ENCODE data around the gene RPTOR.

The RPTOR gene

GRCh38 chr17:80886641-80887573 is 342.3 kb downstream of the RPTOR start:
- no peak for DNase-seq

DNA sequence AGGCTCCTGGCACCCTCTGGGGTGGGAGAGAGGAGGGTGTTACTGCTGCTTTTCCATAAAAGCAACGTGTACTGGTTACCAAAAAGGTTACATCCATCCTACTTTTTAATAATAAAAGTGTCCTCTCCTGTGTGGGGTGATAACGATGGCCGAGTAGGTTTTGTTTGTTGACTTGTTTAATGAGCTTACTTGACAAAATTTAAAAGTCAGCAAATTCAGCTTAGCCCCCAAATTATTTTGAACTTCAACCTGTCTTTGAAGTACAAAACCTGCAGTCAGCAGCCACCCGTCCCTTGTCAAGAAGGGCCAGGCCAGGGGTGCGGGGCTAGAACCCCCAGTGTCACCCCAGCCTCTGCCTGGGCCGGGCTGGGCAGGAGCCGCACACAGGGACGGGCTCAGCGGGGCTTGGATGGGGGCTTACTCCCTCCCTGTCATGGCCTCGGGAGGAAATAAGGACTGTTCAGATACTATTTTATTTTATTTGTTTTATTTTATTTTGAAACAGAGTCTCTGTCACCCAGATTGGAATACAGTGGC is 343.1 kb downstream of the RPTOR start:
- no peak for DNase-seq

GRCh38 chr17:80888276-80889160 is 343.9 kb downstream of the RPTOR start:
- DNase-seq: no peak

- no peak for DNase-seq
Observed at GRCh38 chr17:80889231-80890195, 344.9 kb downstream of the RPTOR start.

DNA sequence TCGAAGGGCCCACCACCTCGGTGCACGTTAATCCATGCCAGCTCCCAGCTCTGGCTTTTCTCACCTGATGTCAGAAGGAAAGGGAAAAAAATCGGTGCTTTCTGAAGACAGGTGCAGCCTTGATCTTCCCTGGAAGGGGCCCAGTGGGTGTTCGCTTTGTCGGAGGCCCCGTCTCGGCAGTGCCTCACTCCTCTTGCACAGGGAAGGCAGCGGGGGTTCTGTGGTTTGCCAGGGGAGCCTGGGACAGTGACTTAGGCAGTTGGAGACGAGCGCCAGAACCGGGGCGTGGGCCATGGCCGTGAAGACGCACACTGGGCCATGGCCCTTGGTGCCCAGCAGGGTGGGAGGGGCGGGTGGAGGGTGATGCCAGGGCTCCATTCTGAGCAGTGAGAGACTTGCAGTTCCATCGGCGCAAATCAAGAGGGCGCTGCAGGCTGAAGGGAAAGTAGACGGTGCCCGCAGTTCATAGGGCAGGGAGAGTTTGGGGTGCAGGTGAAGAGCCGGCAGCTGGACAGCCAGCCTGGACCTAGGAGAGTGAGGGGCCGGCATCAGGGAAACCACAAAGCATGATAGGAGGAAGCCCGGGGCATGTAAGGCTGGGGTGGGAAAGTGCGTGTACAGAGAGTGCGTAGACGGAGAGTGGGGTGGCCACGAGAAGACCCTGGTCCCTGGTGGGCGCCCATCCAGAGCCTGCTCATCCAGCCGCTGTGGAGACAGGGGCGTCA is 345.7 kb downstream of the RPTOR start:
- no peak for DNase-seq

DNA sequence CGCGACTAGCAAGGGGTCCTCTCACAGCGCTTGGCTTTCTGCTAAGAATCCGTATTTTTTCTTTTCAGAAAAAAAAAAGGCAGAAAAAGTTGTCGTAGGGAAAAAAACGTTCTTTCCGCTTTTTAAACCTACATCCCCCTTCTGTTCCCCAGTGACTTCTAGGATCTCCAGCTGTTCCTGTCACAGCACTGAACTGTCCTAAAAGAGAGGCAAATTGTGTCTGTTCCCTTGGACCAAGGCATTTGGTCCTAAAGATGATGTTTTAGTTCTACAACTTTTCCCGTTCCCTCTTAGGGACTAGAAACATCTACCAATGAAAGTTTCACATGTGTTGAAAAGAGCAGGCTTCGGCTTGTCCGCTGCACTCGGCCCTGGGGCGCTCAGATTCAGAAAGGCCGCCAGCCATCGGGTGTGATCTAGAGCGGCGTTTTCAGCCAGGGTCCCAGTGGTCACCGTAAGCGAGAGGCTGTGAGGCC is 346.3 kb downstream of the RPTOR start:
- no peak for DNase-seq

- peak; percentile 50 to 63 (median 58) for DNase-seq
Observed at GRCh38 chr17:80891397-80892018, 346.9 kb downstream of the RPTOR start.

- peak; percentile 74 to 80 (median 76) for DNase-seq
Observed at GRCh38 chr17:80892019-80892855, 347.6 kb downstream of the RPTOR start.

- DNase-seq: peak in 3 of 4 experiments; percentile 28 to 45 (median 33)
Observed at GRCh38 chr17:80892900-80893603, 348.4 kb downstream of the RPTOR start.

- DNase-seq: no peak
Observed at GRCh38 chr17:80893604-80894438, 349.2 kb downstream of the RPTOR start.

GRCh38 chr17:80894439-80894721 is 349.7 kb downstream of the RPTOR start:
- DNase-seq: no peak

DNA sequence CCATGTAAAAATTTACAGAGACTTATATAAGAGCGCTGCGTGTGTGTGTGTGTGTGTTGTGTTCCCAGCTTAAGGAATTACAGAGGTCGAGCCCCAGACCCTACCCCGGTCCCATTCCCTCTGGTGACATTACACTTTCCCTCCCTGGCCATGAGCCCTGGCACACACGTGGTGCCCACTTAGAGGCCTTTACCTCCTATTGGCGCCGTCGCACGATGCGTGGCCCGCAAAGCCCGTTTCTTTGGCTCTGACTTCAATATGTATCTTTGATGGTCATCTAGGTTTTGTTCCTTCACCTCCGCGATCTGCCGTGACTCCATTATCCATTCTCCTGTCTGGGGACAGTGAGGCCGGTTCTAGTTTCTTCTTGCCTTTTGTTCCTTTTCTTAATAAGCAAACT is 350.1 kb downstream of the RPTOR start:
- DNase-seq: no peak

DNA sequence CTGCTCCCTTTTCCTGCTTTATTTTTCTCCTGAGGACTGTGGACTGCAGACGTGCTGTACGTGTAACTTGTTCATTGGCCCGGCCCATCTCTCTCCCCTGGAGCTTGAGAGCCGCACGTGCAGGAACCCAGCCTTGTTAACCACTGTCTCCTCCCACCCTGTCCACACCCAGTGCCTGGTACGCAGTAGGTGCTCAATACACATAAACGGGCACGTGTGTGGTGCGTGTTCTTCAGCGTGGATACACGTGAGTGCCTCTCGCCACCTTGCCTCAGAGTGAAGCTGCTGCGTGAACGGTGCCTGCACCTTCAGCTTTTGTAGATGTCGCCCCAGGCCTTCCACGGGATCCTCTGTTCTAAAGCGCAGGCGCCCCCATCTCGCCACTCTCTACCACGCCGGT is 350.7 kb downstream of the RPTOR start:
- no peak for DNase-seq

- DNase-seq: no peak
Observed at GRCh38 chr17:80898716-80899115, 354.1 kb downstream of the RPTOR start.

DNA sequence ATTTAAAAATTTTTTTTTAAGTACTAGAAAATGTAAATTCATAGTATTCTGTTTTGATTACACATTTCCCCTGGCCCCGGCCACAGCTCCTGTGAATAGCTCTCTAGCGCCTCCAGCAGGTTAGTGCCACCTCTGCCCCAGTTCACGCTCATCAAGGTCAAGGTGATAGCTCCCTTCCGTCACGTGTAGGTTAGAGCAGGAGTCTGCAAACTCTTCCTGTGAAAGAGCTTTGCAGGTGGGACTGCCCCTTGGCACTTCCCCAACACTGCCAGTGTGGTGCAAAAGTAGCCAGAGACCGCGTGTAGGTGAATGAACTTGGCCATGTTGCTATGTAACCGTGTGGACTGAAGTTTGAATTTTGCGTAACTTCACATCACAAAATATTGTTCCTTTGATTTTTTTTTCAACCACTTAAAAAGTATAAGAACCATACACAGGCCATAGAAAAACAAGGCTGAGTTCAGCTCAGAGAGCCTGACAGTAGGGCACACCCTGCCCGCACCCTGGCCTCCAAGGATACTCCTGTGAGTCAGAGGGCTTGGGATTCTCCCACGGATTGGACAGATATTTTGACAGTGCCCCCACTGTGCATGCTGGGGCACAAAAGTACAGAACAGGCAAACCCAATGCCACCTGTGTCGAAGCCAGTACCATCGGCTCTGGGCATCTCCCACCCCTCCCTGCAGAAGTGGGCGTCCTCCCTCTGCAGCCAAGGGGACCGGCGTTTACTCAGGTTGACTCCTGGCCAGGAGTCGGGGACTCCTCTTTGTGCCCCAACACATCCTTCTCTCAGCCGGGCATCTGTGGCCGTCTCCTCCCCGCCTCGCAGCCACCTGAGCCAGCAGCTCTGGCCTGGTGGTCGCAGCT is 355.0 kb downstream of the RPTOR start:
- DNase-seq: peak; percentile 59 to 72 (median 68)

- DNase-seq: no peak
Observed at GRCh38 chr17:80901319-80901718, 356.7 kb downstream of the RPTOR start.

DNA sequence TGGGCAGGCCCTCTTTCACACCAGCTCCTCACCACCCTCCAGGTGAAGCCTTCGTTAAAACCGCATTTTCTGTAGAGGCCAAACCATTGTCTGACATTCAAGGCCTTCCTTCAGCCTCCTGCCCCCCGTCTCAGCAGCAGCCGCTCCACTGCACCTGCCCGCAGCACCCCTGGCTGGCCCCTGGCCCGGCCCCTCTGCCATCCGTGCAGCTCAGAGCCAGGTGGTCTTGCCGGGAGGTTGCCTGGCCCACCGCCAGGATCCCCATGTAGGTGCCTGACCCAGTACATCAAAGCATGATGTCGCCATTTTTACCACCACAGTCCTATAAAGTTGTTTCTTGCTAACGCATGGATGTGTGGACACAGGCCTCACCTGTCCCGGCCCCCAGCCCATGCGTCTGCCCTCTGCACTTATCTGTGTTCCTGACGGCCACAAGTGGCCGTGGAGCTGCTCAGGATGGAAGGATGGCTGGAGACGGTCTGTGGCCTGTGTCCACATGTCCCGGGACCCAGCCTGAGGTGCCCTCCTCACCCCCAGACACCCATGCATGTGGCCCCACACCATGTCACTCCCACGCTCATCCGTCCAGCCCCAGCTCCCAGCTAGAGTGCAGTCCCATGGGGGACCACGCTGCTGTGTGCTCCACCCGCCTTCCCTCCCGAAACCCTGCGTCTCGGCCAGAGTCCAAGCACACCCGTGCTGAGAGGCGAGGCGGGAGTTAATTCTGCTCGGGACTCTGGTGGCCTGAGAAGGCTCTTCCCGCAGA is 357.7 kb downstream of the RPTOR start:
- no peak for DNase-seq
